Stomach (tissue), 4 donors: ENCODE measurements around the gene KAT14.
"Not testable (repeated sequence)": the region's sequence is repeated elsewhere in the genome, so short reads cannot be mapped to it uniquely, and the experiment has no call there.

Source experiments
- EP300 ChIP-seq: sonication (generic); formaldehyde crosslinking; IDR thresholded peaks from one replicate; pipeline ENCODE4 v1.6.1; 2017; ENCODE audit warnings: antibody characterized with exemption
- POLR2A ChIP-seq, 4 donors: fragments of 450-650 bp; IDR thresholded peaks; one replicate each; pipeline ENCODE4 v1.6.1; 2016; ENCODE audit warnings: antibody characterized with exemption in 4 of 4, control low read depth in 2 of 4, mild to moderate bottlenecking in 1 of 4, moderate library complexity in 1 of 4
- POLR2AphosphoS5 ChIP-seq, 3 donors: sonication (generic); formaldehyde crosslinking; IDR thresholded peaks; one replicate each; pipeline ENCODE4 v1.6.1; 2016; ENCODE audit warnings: antibody characterized with exemption in 3 of 3
- TF ChIP-seq, protein P1 (sequence below), 7 experiments: fragments of 450-650 bp in 4 of 7; fragments of 200-600 bp in 3 of 7; sonication (generic) in 3 of 7; IDR thresholded peaks; one replicate each; pipeline ENCODE4 v1.5.1; 2016 to 2019; ENCODE audit warnings: antibody characterized with exemption in 7 of 7, control low read depth in 2 of 7, mild to moderate bottlenecking in 1 of 7

- TF ChIP-seq, protein P1, sequence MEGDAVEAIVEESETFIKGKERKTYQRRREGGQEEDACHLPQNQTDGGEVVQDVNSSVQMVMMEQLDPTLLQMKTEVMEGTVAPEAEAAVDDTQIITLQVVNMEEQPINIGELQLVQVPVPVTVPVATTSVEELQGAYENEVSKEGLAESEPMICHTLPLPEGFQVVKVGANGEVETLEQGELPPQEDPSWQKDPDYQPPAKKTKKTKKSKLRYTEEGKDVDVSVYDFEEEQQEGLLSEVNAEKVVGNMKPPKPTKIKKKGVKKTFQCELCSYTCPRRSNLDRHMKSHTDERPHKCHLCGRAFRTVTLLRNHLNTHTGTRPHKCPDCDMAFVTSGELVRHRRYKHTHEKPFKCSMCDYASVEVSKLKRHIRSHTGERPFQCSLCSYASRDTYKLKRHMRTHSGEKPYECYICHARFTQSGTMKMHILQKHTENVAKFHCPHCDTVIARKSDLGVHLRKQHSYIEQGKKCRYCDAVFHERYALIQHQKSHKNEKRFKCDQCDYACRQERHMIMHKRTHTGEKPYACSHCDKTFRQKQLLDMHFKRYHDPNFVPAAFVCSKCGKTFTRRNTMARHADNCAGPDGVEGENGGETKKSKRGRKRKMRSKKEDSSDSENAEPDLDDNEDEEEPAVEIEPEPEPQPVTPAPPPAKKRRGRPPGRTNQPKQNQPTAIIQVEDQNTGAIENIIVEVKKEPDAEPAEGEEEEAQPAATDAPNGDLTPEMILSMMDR (IDR thresholded peaks at IDR 0.05) = not testable (repeated sequence)
- TF ChIP-seq POLR2A (IDR thresholded peaks at IDR 0.05); EP300; POLR2AphosphoS5 (IDR thresholded peaks at IDR 0.05): not testable (repeated sequence)
Measured at GRCh38 chr20:18194461-18194860, 56.8 kb downstream of the KAT14 start.
